IMR-90 (cell line): ENCODE results near the gene RANGRF. TPM values are rescaled to one million over a fixed set of nuclear protein-coding genes. Genes with fewer than 3 reads are reported as not detected.

Experiments used
- ATAC-seq: fragments of 200-7000 bp; cut with Tn5 transposase; 2 replicates; pipeline ENCODE4 v1.9.1; 2020; ENCODE audit warnings: low read depth, mild to moderate bottlenecking, moderate library complexity
- BruUV-seq: library from RNA; stranded (reverse); fragments of 400-500 nt; replicated peaks from 2 replicates; lab custom pipeline; 2021; lab: Mats Ljungman, UMichigan
- CTCF ChIA-PET: fragments of 300-600 bp; formaldehyde crosslinking; extraction: SDS; loops from one replicate; lab custom pipeline; 2021; ENCODE audit warnings: antibody characterized with exemption; lab: Yijun Ruan, JAX
- POLR2A ChIA-PET: fragments of 300-600 bp; sonication (Branson Sonifier 250); formaldehyde crosslinking; loops from one replicate; lab custom pipeline; 2022; ENCODE audit warnings: antibody characterized with exemption; ENCODE audit not compliant: unreplicated experiment; lab: Charles Lee
- DNase-seq: peaks from one replicate; pipeline ENCODE4 v3.0.0; 2013
- H2AFZ ChIP-seq: replicated peaks from 2 replicates; pipeline ENCODE3; 2013; ENCODE audit warnings: low read length, mild to moderate bottlenecking; ENCODE audit not compliant: poor library complexity
- H2AK5ac ChIP-seq: 2 replicates; pipeline ENCODE4 v1.6.1; 2013; ENCODE audit warnings: low read depth, low read length, inconsistent platforms
- H2AK9ac ChIP-seq: replicated peaks from 2 replicates; pipeline ENCODE3; 2013; ENCODE audit warnings: mild to moderate bottlenecking, low read depth, low read length, moderate library complexity; ENCODE audit not compliant: poor library complexity
- H2BK120ac ChIP-seq: 2 replicates; pipeline ENCODE4 v1.6.1; 2013; ENCODE audit warnings: low read depth, low read length, inconsistent platforms
- H2BK15ac ChIP-seq: 3 replicates; pipeline ENCODE4 v1.6.1; 2013; ENCODE audit warnings: low read depth, low read length, inconsistent platforms
- H2BK20ac ChIP-seq: 2 replicates; pipeline ENCODE4 v1.6.1; 2013; ENCODE audit warnings: low read depth, mild to moderate bottlenecking, inconsistent platforms, low read length, moderate library complexity
- H2BK5ac ChIP-seq: 2 replicates; pipeline ENCODE4 v1.6.1; 2013; ENCODE audit warnings: mild to moderate bottlenecking, low read depth, low read length, inconsistent platforms; ENCODE audit not compliant: poor library complexity, severe bottlenecking
- H3K14ac ChIP-seq: replicated peaks from 2 replicates; pipeline ENCODE4 v1.6.1; 2013; ENCODE audit warnings: low read depth, low read length, inconsistent platforms
- H3K18ac ChIP-seq: 2 replicates; pipeline ENCODE4 v1.6.1; 2013; ENCODE audit warnings: low read depth, low read length, control low read depth
- H3K23ac ChIP-seq: 2 replicates; pipeline ENCODE4 v1.6.1; 2013; ENCODE audit warnings: low read depth, low read length, inconsistent platforms
- H3K27ac ChIP-seq: 2 replicates; pipeline ENCODE4 v1.5.1; 2013; ENCODE audit warnings: mild to moderate bottlenecking, control low read depth, low read length; ENCODE audit not compliant: insufficient read depth
- H3K27me3 ChIP-seq: 2 replicates; pipeline ENCODE4 v1.6.1; 2013; ENCODE audit warnings: low read length; ENCODE audit not compliant: control insufficient read depth, insufficient read depth
- H3K36me3 ChIP-seq: 2 replicates; pipeline ENCODE4 v1.6.1; 2013; ENCODE audit warnings: low read length, mixed read lengths; ENCODE audit not compliant: control insufficient read depth, insufficient read depth
- H3K4ac ChIP-seq: 2 replicates; pipeline ENCODE4 v1.6.1; 2013; ENCODE audit warnings: low read depth, low read length, inconsistent platforms
- H3K4me1 ChIP-seq: 2 replicates; pipeline ENCODE4 v1.6.1; 2013; ENCODE audit warnings: low read length, mixed read lengths; ENCODE audit not compliant: control insufficient read depth, insufficient read depth
- H3K4me2 ChIP-seq: 2 replicates; pipeline ENCODE4 v1.6.1; 2013; ENCODE audit warnings: low read depth, mild to moderate bottlenecking, control low read depth, low read length, moderate library complexity
- H3K4me3 ChIP-seq: 2 replicates; pipeline ENCODE4 v1.5.1; 2013; ENCODE audit warnings: low read depth, mild to moderate bottlenecking, control low read depth, low read length, moderate library complexity; ENCODE audit not compliant: insufficient read depth
- H3K56ac ChIP-seq: 2 replicates; pipeline ENCODE4 v1.6.1; 2013; ENCODE audit warnings: low read length, inconsistent platforms; ENCODE audit not compliant: insufficient read depth; ENCODE audit errors: extremely low read depth
- H3K79me1 ChIP-seq, 2 experiments: 2 replicates each; pipeline ENCODE4 v1.6.1; 2013; ENCODE audit warnings: low read length in 2 of 2, inconsistent platforms in 1 of 2, low read depth in 1 of 2
- H3K9ac ChIP-seq: 2 replicates; pipeline ENCODE4 v1.6.1; 2013; ENCODE audit warnings: low read depth, low read length, control low read depth
- H3K9me1 ChIP-seq: 2 replicates; pipeline ENCODE4 v1.6.1; 2013; ENCODE audit warnings: low read length, inconsistent platforms; ENCODE audit not compliant: insufficient read depth
- H3K9me3 ChIP-seq: 2 replicates; pipeline ENCODE4 v1.6.1; 2013; ENCODE audit warnings: low read length; ENCODE audit not compliant: control insufficient read depth, insufficient read depth
- H4K20me1 ChIP-seq: 2 replicates; pipeline ENCODE4 v1.6.1; 2013; ENCODE audit warnings: low read length, inconsistent platforms; ENCODE audit not compliant: insufficient read depth
- H4K5ac ChIP-seq: 2 replicates; pipeline ENCODE4 v1.6.1; 2013; ENCODE audit warnings: mild to moderate bottlenecking, low read depth, low read length, control low read depth
- H4K8ac ChIP-seq, 2 experiments: 2 replicates each; pipeline ENCODE4 v1.6.1; 2013; ENCODE audit warnings: low read depth in 2 of 2, low read length in 2 of 2, control low read depth in 1 of 2, inconsistent platforms in 1 of 2
- H4K91ac ChIP-seq: 2 replicates; pipeline ENCODE4 v1.6.1; 2013; ENCODE audit warnings: low read depth, low read length, inconsistent platforms; ENCODE audit not compliant: insufficient read depth
- BHLHE40 ChIP-seq: fragments of 150-350 bp; IDR thresholded peaks from 2 replicates; pipeline ENCODE4 v1.6.1; 2016; ENCODE audit warnings: mild to moderate bottlenecking, low read depth, low read length
- CEBPB ChIP-seq: IDR thresholded peaks from 2 replicates; pipeline ENCODE4 v1.6.1; 2012; ENCODE audit warnings: low read depth, low read length, improper control_type of control experiment
- CHD1 ChIP-seq: IDR thresholded peaks from 2 replicates; pipeline ENCODE4 v1.6.1; 2012; ENCODE audit warnings: low read depth, low read length, improper control_type of control experiment
- MAZ ChIP-seq: IDR thresholded peaks from 2 replicates; pipeline ENCODE4 v1.6.1; 2012; ENCODE audit warnings: low read depth, mild to moderate bottlenecking, low read length, improper control_type of control experiment, moderate library complexity, borderline replicate concordance
- RCOR1 ChIP-seq: IDR thresholded peaks from 2 replicates; pipeline ENCODE4 v1.6.1; 2012; ENCODE audit warnings: mild to moderate bottlenecking, low read length, improper control_type of control experiment; ENCODE audit not compliant: insufficient replicate concordance
- RFX5 ChIP-seq: IDR thresholded peaks from 2 replicates; pipeline ENCODE4 v1.8.0; 2012; ENCODE audit warnings: low read depth, mild to moderate bottlenecking, low read length, moderate library complexity
- USF2 ChIP-seq: fragments of 150-350 bp; IDR thresholded peaks from 2 replicates; pipeline ENCODE4 v1.6.1; 2017; ENCODE audit warnings: mild to moderate bottlenecking, antibody characterized with exemption, low read length, low read depth
- WGBS, 2 experiments: methylation state at CpG; one replicate each; pipeline versions ENCODE4 v1.1.5 to v1.1.7; 2013; ENCODE audit warnings: missing lambda C conversion rate in 2 of 2; ENCODE audit not compliant: insufficient read length in 1 of 2; ENCODE audit errors: extremely low coverage in 2 of 2; 5-methylcytosine and 5-hydroxymethylcytosine counted together
- dilution Hi-C: fragments of 300-500 bp; cut with HindIII; formaldehyde crosslinking; loops from one replicate; pipeline ENCODE4 v1.14.3; 2018; ENCODE audit warnings: low sequenced_read_pairs; ENCODE audit not compliant: unreplicated experiment
- in situ Hi-C: fragments of 300-500 bp; cut with MboI; formaldehyde crosslinking; loops from 3 replicates; pipeline ENCODE4 v1.14.3; 2019; ENCODE audit warnings: low sequenced_read_pairs, inconsistent platforms, mixed read lengths
- intact Hi-C: fragments of 100-400 bp; cut with micrococcal nuclease; formaldehyde crosslinking; loops from 2 replicates; pipeline ENCODE4 v1.10.0; 2022
- polyA plus RNA-seq, 3 experiments: library from polyadenylated mRNA; depleted of rRNA; stranded (reverse); fragments of >200 nt; gene quantifications; 2 replicates each; pipeline ENCODE4 v1.2.3, GENCODE V29; 2012; ENCODE audit warnings: low replicate concordance in 1 of 3
- total RNA-seq: library from RNA; depleted of rRNA; stranded (reverse); fragments of >200 nt; gene quantifications from 2 replicates; pipeline ENCODE4 v1.2.3, GENCODE V29; 2012

The RANGRF gene
- total and polyA plus RNA-seq, 2 of the 4 experiments (the other 2 are of a cell fraction), result 19.5 to 36.6 TPM

DNA sequence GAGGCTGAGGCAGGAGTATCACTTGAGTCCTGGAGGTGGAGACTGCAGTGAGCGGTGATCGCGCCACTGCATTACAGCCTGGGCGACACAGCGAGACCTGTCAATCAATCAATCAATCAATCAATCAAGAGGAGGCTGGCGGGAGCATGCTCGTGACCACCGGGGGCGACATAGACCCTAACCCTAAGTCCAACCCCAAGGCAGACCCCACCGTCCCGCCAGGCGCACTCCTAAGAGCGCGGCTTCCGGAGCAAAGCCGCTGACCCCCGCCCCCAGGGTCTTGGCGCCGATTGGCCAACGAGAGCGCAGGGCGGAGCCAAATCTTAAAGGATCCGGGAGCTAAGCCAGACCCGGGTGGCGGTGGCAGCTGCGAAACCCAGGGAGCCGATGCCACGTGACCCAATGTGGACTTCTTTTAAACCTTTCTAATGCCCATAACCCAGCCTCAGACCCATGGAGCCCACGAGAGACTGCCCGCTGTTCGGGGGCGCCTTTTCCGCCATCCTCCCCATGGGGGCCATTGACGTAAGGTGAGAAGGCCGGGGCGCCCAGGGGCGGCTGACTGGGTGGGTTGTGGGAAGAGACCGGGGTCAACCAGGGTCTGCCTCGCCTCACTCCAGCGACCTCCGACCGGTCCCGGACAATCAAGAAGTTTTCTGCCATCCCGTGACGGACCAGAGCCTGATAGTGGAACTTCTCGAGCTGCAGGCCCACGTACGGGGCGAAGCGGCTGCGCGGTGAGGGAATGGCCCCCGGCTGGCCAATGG, at the start of gene RANGRF (continued):
- no peak for TF ChIP-seq CHD1
- TF ChIP-seq RCOR1, result no peak
- TF ChIP-seq CEBPB, result peak; percentile 35; the same call in 1 of the 2 replicates
- no peak for TF ChIP-seq RFX5
- peak; percentile 45; the same call in 1 of the 2 replicates for TF ChIP-seq MAZ

- no TSS peak for BruUV-seq
- no peak overlapping the region for H3K14ac ChIP-seq
- in situ Hi-C loops, result no loop called here
These were observed 44.6 kb upstream of the RANGRF start for GRCh38 chr17:8243827-8244226.

More at GRCh38 chr17:8243827-8244226, 44.6 kb upstream of the RANGRF start:
- H2BK5ac ChIP-seq, result no peak overlapping the region
- no peak for TF ChIP-seq MAZ
- TF ChIP-seq USF2, result no peak
- no peak for TF ChIP-seq CHD1
- no peak for TF ChIP-seq BHLHE40
- H3K4me1 ChIP-seq, result no peaks in the 10 kb centered on the region
- ChIA-PET CTCF (no interaction called here), POLR2A (no interaction called here)
- no peaks in the 10 kb centered on the region for H3K27me3 ChIP-seq
- H2BK120ac ChIP-seq, result no peak overlapping the region
- no peak overlapping the region for H3K56ac ChIP-seq
- ATAC-seq (no peak), DNase-seq (no peak)
- H3K9ac ChIP-seq, result no peak overlapping the region
- H3K4ac ChIP-seq, result no peak overlapping the region
- no peaks in the 10 kb centered on the region for H3K9me3 ChIP-seq
- H3K36me3 ChIP-seq, result 0 out of 2 replicates have a peak, but pooled peaks cover 3% of the 10 kb centered on the region
- H3K9me1 ChIP-seq, result peaks cover 9% of the 10 kb centered on the region; the same call in 1 of the 2 replicates
- no peak overlapping the region for H2AK9ac ChIP-seq
- no peak overlapping the region for H2AK5ac ChIP-seq
- H3K4me3 ChIP-seq, result no peak overlapping the region
- no peak overlapping the region for H3K18ac ChIP-seq
- H4K5ac ChIP-seq, result no peak overlapping the region
- dilution Hi-C loops (loop anchor here (25.0 kb wide), 1 partner anchor 132 kb away; the partner anchor contains the start of genes ALOXE3 and HES7), intact Hi-C loops (no loop called here)
- no peak overlapping the region for H2AFZ ChIP-seq
- no peak overlapping the region for H2BK20ac ChIP-seq
- WGBS, 2 experiments, result 93% methylated on average over 2 of the region's 5 CpGs; no CpG with 5 or more reads in 1 of the 2 experiments
- H3K4me2 ChIP-seq, result no peak overlapping the region
- H2BK15ac ChIP-seq, result no peak overlapping the region
- no peaks in the 10 kb centered on the region for H4K20me1 ChIP-seq
- H3K27ac ChIP-seq, result no peak overlapping the region
- peaks cover 9 to 36% of the 10 kb centered on the region in 2 experiments for H3K79me1 ChIP-seq
- no peak overlapping the region for H4K8ac ChIP-seq
- H4K91ac ChIP-seq, result no peak overlapping the region
- no peak overlapping the region for H3K23ac ChIP-seq
